ENCODE measurements around the gene OR2B6. TPM values are rescaled to one million over a fixed set of nuclear protein-coding genes. Genes with fewer than 3 reads are reported as not detected.
"Not testable (repeated sequence)": the region's sequence is repeated elsewhere in the genome, so short reads cannot be mapped to it uniquely, and the experiment has no call there.

OR2B6 gene
- total RNA-seq: not detected in 2 replicates

GRCh38 chr6:27956941-27957340 is at the start of gene OR2B6:
Gene OR2B6 (plus strand): TSS chr6:27957241. CDS start chr6:27957241, 0 bp downstream.
- DNase-seq (ENCODE audit: extremely low read depth, low read depth, low spot score): no peak

GRCh38 chr6:27908017-27908416 is 49.0 kb upstream of the OR2B6 start:
- no peak for DNase-seq (ENCODE audit: extremely low read depth, low read depth, low spot score)

GRCh38 chr6:27911956-27912446 is 45.0 kb upstream of the OR2B6 start, which contains the start of gene OR2B2:
Gene OR2B2 (minus strand): TSS chr6:27912396. CDS start chr6:27912319, 77 bp downstream.
- no peak for DNase-seq (ENCODE audit: extremely low read depth, low read depth, low spot score)

GRCh38 chr6:27922949-27923348 is 34.1 kb upstream of the OR2B6 start:
- DNase-seq (ENCODE audit: extremely low read depth, low read depth, low spot score): no peak

GRCh38 chr6:27924179-27924578 is 32.9 kb upstream of the OR2B6 start:
- DNase-seq (ENCODE audit: extremely low read depth, low read depth, low spot score): no peak

- not testable (repeated sequence) for DNase-seq (ENCODE audit: extremely low read depth, low read depth, low spot score)
Measured at GRCh38 chr6:27928041-27928440, 29.0 kb upstream of the OR2B6 start.

- not testable (repeated sequence) for DNase-seq (ENCODE audit: extremely low read depth, low read depth, low spot score)
Measured at GRCh38 chr6:27929930-27930329, 27.1 kb upstream of the OR2B6 start.

GRCh38 chr6:27931209-27931608 is 25.8 kb upstream of the OR2B6 start:
- DNase-seq (ENCODE audit: extremely low read depth, low read depth, low spot score): no peak

GRCh38 chr6:27940766-27941165 is 16.3 kb upstream of the OR2B6 start:
- no peak for DNase-seq (ENCODE audit: extremely low read depth, low read depth, low spot score)

GRCh38 chr6:27943072-27943471 is 14.0 kb upstream of the OR2B6 start:
- DNase-seq (ENCODE audit: extremely low read depth, low read depth, low spot score): not testable (repeated sequence)

GRCh38 chr6:27948237-27948636 is 8.8 kb upstream of the OR2B6 start:
- no peak for DNase-seq (ENCODE audit: extremely low read depth, low read depth, low spot score)

- DNase-seq (ENCODE audit: extremely low read depth, low read depth, low spot score): no peak
Measured at GRCh38 chr6:27951040-27951439, 6.0 kb upstream of the OR2B6 start.

GRCh38 chr6:27957516-27957915 is 475 bp downstream of the OR2B6 start:
- DNase-seq (ENCODE audit: extremely low read depth, low read depth, low spot score): no peak

GRCh38 chr6:27962506-27962905 is 5.5 kb downstream of the OR2B6 start:
- DNase-seq (ENCODE audit: extremely low read depth, low read depth, low spot score): no peak

GRCh38 chr6:27966044-27966443 is 9.0 kb downstream of the OR2B6 start:
- DNase-seq (ENCODE audit: extremely low read depth, low read depth, low spot score): no peak

GRCh38 chr6:27966816-27967426 is 9.9 kb downstream of the OR2B6 start:
- no peak for DNase-seq (ENCODE audit: extremely low read depth, low read depth, low spot score)

- no peak for DNase-seq (ENCODE audit: extremely low read depth, low read depth, low spot score)
Measured at GRCh38 chr6:27970444-27970843, 13.4 kb downstream of the OR2B6 start.

- DNase-seq (ENCODE audit: extremely low read depth, low read depth, low spot score): no peak
Measured at GRCh38 chr6:27972750-27973149, 15.7 kb downstream of the OR2B6 start.

- no peak for DNase-seq (ENCODE audit: extremely low read depth, low read depth, low spot score)
Measured at GRCh38 chr6:27977387-27977786, 20.3 kb downstream of the OR2B6 start.

- no peak for DNase-seq (ENCODE audit: extremely low read depth, low read depth, low spot score)
Measured at GRCh38 chr6:27978705-27979104, 21.7 kb downstream of the OR2B6 start.

GRCh38 chr6:27980111-27980510 is 23.1 kb downstream of the OR2B6 start:
- no peak for DNase-seq (ENCODE audit: extremely low read depth, low read depth, low spot score)

- no peak for DNase-seq (ENCODE audit: extremely low read depth, low read depth, low spot score)
Measured at GRCh38 chr6:27986928-27987725, 30.1 kb downstream of the OR2B6 start.
